NCI-H510A (cell line): Measurements from ENCODE around the gene STAC3.
A peak's percentile ranks its signal among the peaks of the same experiment; 100 is the strongest.

Experiments used
- DNase-seq: peaks from one replicate; lab custom pipeline; 2025; lab: John Stamatoyannopoulos, UW

The STAC3 gene

GRCh38 chr12:57223191-57224165 is 27.5 kb downstream of the STAC3 start:
- no peak for DNase-seq

GRCh38 chr12:57222286-57223190 is 28.4 kb downstream of the STAC3 start:
- DNase-seq, result no peak

- DNase-seq, result no peak
Measured at GRCh38 chr12:57221169-57221917, 29.6 kb downstream of the STAC3 start.

- DNase-seq, result no peak
Measured at GRCh38 chr12:57220770-57221168, 30.2 kb downstream of the STAC3 start.

- no peak for DNase-seq
Measured at GRCh38 chr12:57219993-57220754, 30.8 kb downstream of the STAC3 start.

GRCh38 chr12:57219205-57219992 is 31.6 kb downstream of the STAC3 start:
- no peak for DNase-seq

- DNase-seq, result no peak
Measured at GRCh38 chr12:57218030-57218853, 32.7 kb downstream of the STAC3 start.

- DNase-seq, result no peak
Measured at GRCh38 chr12:57216921-57217879, 33.8 kb downstream of the STAC3 start.

GRCh38 chr12:57216014-57216911 is 34.7 kb downstream of the STAC3 start, which contains the start of gene NXPH4:
Gene NXPH4, plus strand, starts transcription at chr12:57216794. Its CDS starts 176 bp downstream, at chr12:57216970.
- peak; percentile 55 for DNase-seq

GRCh38 chr12:57215668-57216013 is 35.3 kb downstream of the STAC3 start:
- no peak for DNase-seq

GRCh38 chr12:57215065-57215464 is 35.9 kb downstream of the STAC3 start:
- no peak for DNase-seq

GRCh38 chr12:57214398-57214781 is 36.6 kb downstream of the STAC3 start:
- DNase-seq, result peak; percentile 33

GRCh38 chr12:57213763-57214397 is 37.1 kb downstream of the STAC3 start:
- DNase-seq, result no peak

GRCh38 chr12:57213058-57213715 is 37.8 kb downstream of the STAC3 start:
- peak; percentile 77 for DNase-seq

GRCh38 chr12:57212701-57213057 is 38.3 kb downstream of the STAC3 start:
- DNase-seq, result no peak
